ENCODE results near the gene NET1.

NET1 gene

DNA sequence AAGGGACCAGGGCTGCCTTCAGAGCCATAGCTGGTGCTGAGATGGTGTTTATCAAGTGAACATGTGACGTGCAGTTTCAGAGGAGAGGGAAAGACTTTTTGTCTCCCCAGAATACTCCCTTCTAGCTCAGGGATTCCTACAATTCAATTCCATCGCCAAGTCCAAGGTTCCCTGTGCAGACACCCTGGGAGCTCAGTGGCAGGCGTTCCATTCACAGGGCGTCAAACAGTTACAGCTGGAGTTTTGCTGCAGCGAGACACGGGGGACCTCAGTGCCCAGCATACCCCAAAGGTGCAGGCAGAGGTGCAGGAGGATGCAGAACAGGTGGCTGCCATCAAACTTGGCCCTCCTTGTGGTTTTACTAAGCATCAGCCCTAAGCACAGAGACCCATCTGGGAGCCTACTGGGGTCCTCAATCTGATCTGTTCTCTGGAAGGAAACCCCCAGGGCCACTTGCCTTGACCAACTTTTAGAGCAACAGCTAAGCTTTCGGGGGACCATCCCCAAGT is 87.9 kb downstream of the NET1 start:
- DNase-seq (ENCODE audit: low read depth): no peak

DNA sequence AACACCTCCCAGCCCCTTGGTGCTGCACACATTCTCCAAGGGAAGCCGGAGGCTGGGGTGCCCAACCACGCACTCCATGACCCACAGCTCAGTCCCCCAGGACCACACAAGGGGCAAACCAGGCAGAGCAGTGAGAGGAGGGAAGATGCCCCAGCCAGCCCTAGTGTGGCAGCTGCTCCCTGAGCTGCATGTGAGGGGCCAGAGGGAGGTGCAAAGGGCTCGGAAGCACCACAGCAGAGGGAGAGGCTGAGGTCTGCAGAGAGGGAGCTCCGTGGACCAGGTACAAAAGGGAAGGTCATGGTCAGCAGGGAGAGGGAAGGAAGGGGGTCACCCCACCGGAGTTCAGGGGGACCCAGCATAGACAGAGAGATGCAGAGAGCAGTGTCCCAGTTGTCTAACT is 88.6 kb downstream of the NET1 start:
- no peak for DNase-seq (ENCODE audit: low read depth)

GRCh38 chr10:5502061-5502521 is 89.7 kb downstream of the NET1 start:
- no peak for DNase-seq (ENCODE audit: low read depth)

GRCh38 chr10:5502571-5503476 is 90.5 kb downstream of the NET1 start:
- DNase-seq (ENCODE audit: low read depth): no peak

GRCh38 chr10:5503477-5503835 is 91.1 kb downstream of the NET1 start:
- no peak for DNase-seq (ENCODE audit: low read depth)

- no peak for DNase-seq (ENCODE audit: low read depth)
These were observed 92.1 kb downstream of the NET1 start for GRCh38 chr10:5504146-5505072.

GRCh38 chr10:5506246-5506645 is 93.9 kb downstream of the NET1 start:
- DNase-seq (ENCODE audit: low read depth): no peak

- DNase-seq (ENCODE audit: low read depth): no peak
These were observed 94.6 kb downstream of the NET1 start for GRCh38 chr10:5506751-5507648.

DNA sequence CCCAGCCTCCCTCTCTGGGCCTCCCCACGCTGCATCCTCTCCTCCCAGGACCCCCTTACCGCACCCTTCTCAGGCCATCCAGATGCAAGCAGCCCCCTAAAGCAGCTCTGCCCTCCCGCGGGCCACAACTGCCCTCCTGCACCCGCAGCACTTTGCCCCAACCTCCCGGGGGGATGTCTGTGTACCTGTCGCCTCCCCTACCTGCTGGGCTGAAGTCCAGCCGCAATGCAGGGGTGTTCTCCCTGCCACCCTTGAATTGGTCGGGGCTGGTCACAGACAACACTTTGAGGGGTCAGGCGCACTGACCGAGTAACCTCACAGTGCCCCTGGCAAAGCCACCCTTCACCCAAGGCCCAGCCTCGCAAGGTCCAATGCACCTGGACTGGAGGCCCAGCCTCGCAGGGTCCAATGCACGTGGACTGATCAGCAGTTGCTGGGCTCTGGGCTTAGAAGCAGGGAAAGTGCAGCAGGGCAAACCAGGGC is 95.3 kb downstream of the NET1 start:
- DNase-seq (ENCODE audit: low read depth): no peak

GRCh38 chr10:5508161-5508604 is 95.8 kb downstream of the NET1 start:
- DNase-seq (ENCODE audit: low read depth): no peak

Data from activated gamma-delta T cell treated with anti-CD3 and anti-CD28 coated beads, Interleukin-2, amount 50 U/mL, for 16 hours (primary cell).